Neural progenitor cell (in vitro differentiated cells): ENCODE measurements around the gene IGSF9. TPM values are rescaled to one million over a fixed set of nuclear protein-coding genes. Genes with fewer than 3 reads are reported as not detected.
"Not testable (repeated sequence)": the region's sequence is repeated elsewhere in the genome, so short reads cannot be mapped to it uniquely, and the experiment has no call there.

Source experiments
- DNase-seq: peaks from one replicate; pipeline ENCODE4 v3.0.0-alpha.2; 2016; ENCODE audit warnings: low spot score
- H2AFZ ChIP-seq: fragments of 200-600 bp; sonication (generic); replicated peaks from 2 replicates; pipeline ENCODE4 v1.6.1; 2016; ENCODE audit warnings: antibody characterized with exemption
- H3F3A ChIP-seq: fragments of 200-600 bp; sonication (generic); 2 replicates; pipeline ENCODE4 v1.6.1; 2016; ENCODE audit warnings: antibody characterized with exemption, low read depth
- H3K27ac ChIP-seq: fragments of 200-600 bp; sonication (generic); 2 replicates; pipeline ENCODE4 v1.5.1; 2016; ENCODE audit warnings: mild to moderate bottlenecking
- H3K27me3 ChIP-seq: fragments of 200-600 bp; sonication (generic); 2 replicates; pipeline ENCODE4 v1.6.1; 2016; ENCODE audit warnings: mild to moderate bottlenecking, moderate library complexity
- H3K36me3 ChIP-seq: fragments of 200-600 bp; sonication (generic); 2 replicates; pipeline ENCODE4 v1.5.1; 2016
- H3K4me1 ChIP-seq: fragments of 200-600 bp; sonication (generic); 2 replicates; pipeline ENCODE4 v1.6.1; 2016; ENCODE audit warnings: mixed run types
- H3K4me2 ChIP-seq: fragments of 200-600 bp; sonication (generic); 2 replicates; pipeline ENCODE4 v1.6.1; 2016
- H3K4me3 ChIP-seq: fragments of 200-600 bp; sonication (generic); 2 replicates; pipeline ENCODE4 v1.5.1; 2016
- H3K79me2 ChIP-seq: fragments of 200-600 bp; sonication (generic); 2 replicates; pipeline ENCODE4 v1.6.1; 2016; ENCODE audit warnings: low read depth
- H3K9ac ChIP-seq: fragments of 200-600 bp; sonication (generic); 2 replicates; pipeline ENCODE4 v1.6.1; 2016
- H3K9me3 ChIP-seq: fragments of 200-600 bp; sonication (generic); 2 replicates; pipeline ENCODE4 v1.5.1; 2016; ENCODE audit warnings: low read depth
- H4K20me1 ChIP-seq: fragments of 200-600 bp; sonication (generic); 2 replicates; pipeline ENCODE4 v1.6.1; 2016; ENCODE audit warnings: low read depth
- H3K27ac Mint-ChIP-seq: 3 replicates; pipeline ENCODE4 v1.8.0; 2021; ENCODE audit warnings: mixed read lengths
- H3K27me3 Mint-ChIP-seq: 2 replicates; pipeline ENCODE4 v1.8.0; 2022; ENCODE audit warnings: low read depth, mild to moderate bottlenecking, inconsistent platforms, moderate library complexity, mixed read lengths; ENCODE audit not compliant: insufficient read depth
- H3K36me3 Mint-ChIP-seq: 3 replicates; pipeline ENCODE4 v1.8.0; 2021; ENCODE audit warnings: mixed read lengths
- H3K4me1 Mint-ChIP-seq: 3 replicates; pipeline ENCODE4 v1.8.0; 2021; ENCODE audit warnings: mixed read lengths
- H3K4me3 Mint-ChIP-seq: 3 replicates; pipeline ENCODE4 v1.8.0; 2021; ENCODE audit warnings: mild to moderate bottlenecking, moderate library complexity, mixed read lengths
- H3K9me3 Mint-ChIP-seq: 3 replicates; pipeline ENCODE4 v1.8.0; 2020; ENCODE audit warnings: mixed read lengths
- CTCF ChIP-seq: fragments of 200-600 bp; sonication (generic); IDR thresholded peaks from 2 replicates; pipeline ENCODE4 v1.5.1; 2017; ENCODE audit warnings: antibody characterized with exemption, mild to moderate bottlenecking
- EZH2 ChIP-seq: fragments of 200-600 bp; sonication (generic); IDR thresholded peaks from 2 replicates; pipeline ENCODE4 v1.6.1; 2017; ENCODE audit warnings: antibody characterized with exemption, mild to moderate bottlenecking, moderate library complexity
- EZH2phosphoT487 ChIP-seq: fragments of 200-600 bp; sonication (generic); IDR thresholded peaks from 2 replicates; pipeline ENCODE4 v1.6.1; 2017; ENCODE audit warnings: antibody characterized with exemption
- total RNA-seq: library from RNA; depleted of rRNA; stranded (reverse); fragments of >200 nt; gene quantifications from 2 replicates; pipeline ENCODE4 v1.2.3, GENCODE V29; 2015; ENCODE audit warnings: low replicate concordance

The IGSF9 gene
- total RNA-seq, 1 donor from 2014 or later: 3.3 TPM

- H3K27me3 Mint-ChIP-seq: peaks cover 12% of the 10 kb centered on the region
- H3K36me3 Mint-ChIP-seq: no peaks in the 10 kb centered on the region
Measured at GRCh38 chr1:159902541-159902940, 42.9 kb downstream of the IGSF9 start.

DNA sequence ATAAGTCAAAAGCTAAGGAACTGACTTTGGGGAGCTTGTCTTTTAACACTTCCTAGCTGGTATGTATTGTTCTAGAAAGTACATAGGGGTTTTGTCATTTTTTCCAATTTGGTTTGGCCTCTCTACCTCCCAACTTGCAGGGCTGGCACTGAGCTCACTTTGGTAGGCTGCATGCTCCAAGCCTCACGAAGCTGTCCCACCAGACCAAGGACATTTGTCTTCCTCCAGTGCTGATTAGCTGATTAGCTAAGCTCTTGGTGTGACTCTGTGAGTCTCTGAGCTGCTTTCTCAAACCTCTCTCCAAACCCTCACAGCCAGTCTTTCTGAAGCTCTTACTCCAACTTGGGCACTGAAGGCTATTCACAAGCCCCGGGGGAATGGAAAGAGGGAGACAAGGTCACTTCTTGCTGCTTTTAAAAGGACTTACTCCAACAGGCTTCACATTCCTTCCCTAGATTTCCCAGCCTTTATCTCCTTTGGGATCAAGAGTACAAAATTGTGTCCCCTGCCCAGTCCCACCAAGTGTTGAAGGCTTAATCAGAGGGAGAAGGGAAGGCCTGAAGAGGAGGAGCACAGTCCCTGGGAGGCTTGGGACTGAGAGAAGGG, 44.6 kb downstream of the IGSF9 start:
- H3K27me3 Mint-ChIP-seq: peaks cover 14% of the 10 kb centered on the region
- Histone ChIP-seq H4K20me1 (no peaks in the 10 kb centered on the region), H3K4me1 (peaks cover 9% of the 10 kb centered on the region), H3K27ac (no peak overlapping the region), H3K4me3 (no peak overlapping the region), H2AFZ (no peak overlapping the region), H3F3A (peaks cover 14% of the 10 kb centered on the region), H3K9ac (no peak overlapping the region), H3K36me3 (no peaks in the 10 kb centered on the region), H3K4me2 (no peak overlapping the region), H3K27me3 (peaks cover 18% of the 10 kb centered on the region), H3K79me2 (no peaks in the 10 kb centered on the region), H3K9me3 (no peaks in the 10 kb centered on the region)
- TF ChIP-seq CTCF (no peak), EZH2phosphoT487 (no peak), EZH2 (no peak)
- H3K27ac Mint-ChIP-seq: peak overlapping the region; percentile 89
- no peaks in the 10 kb centered on the region for H3K36me3 Mint-ChIP-seq
- no peak for DNase-seq
- H3K9me3 Mint-ChIP-seq: peaks cover 9% of the 10 kb centered on the region
- peaks cover 19% of the 10 kb centered on the region for H3K4me1 Mint-ChIP-seq
- no peak overlapping the region for H3K4me3 Mint-ChIP-seq

More at GRCh38 chr1:159902541-159902940, 42.9 kb downstream of the IGSF9 start:
- H3K27me3 ChIP-seq: peaks cover 17% of the 10 kb centered on the region
- peaks cover 9% of the 10 kb centered on the region for H3K9me3 Mint-ChIP-seq
- no peaks in the 10 kb centered on the region for H3K36me3 ChIP-seq
- peaks cover 19% of the 10 kb centered on the region for H3K4me1 Mint-ChIP-seq
- no peaks in the 10 kb centered on the region for H3K79me2 ChIP-seq
- H3K4me3 ChIP-seq: no peak overlapping the region
- H3K4me2 ChIP-seq: no peak overlapping the region
- H3K4me1 ChIP-seq: peaks cover 9% of the 10 kb centered on the region
- H3K9me3 ChIP-seq: no peaks in the 10 kb centered on the region
- H3K27ac Mint-ChIP-seq: no peak overlapping the region
- H4K20me1 ChIP-seq: no peaks in the 10 kb centered on the region
- H3F3A ChIP-seq: peaks cover 14% of the 10 kb centered on the region
- no peak overlapping the region for H3K9ac ChIP-seq
- TF ChIP-seq EZH2phosphoT487: no peak
- no peak for TF ChIP-seq EZH2
- TF ChIP-seq CTCF: no peak
- H3K27ac ChIP-seq: no peak overlapping the region
- DNase-seq: no peak
- no peak overlapping the region for H2AFZ ChIP-seq
- no peak overlapping the region for H3K4me3 Mint-ChIP-seq

GRCh38 chr1:159900086-159900680, 45.2 kb downstream of the IGSF9 start, which contains the start of gene CFAP45:
TSS of gene CFAP45 (minus strand) at chr1:159900165. CDS start at chr1:159900098, 67 bp downstream.
- no peak within 1 kb of the TSS for H3K9ac ChIP-seq
- peak within 1 kb of the TSS; percentile 93 for H3K27ac Mint-ChIP-seq
- H3K27ac ChIP-seq: no peak within 1 kb of the TSS
- no peaks in the 10 kb centered on the region for H3K36me3 ChIP-seq
- peak within 1 kb of the TSS; percentile 87 for H2AFZ ChIP-seq
- H3K4me3 Mint-ChIP-seq: peak within 1 kb of the TSS; percentile 70
- H3K9me3 Mint-ChIP-seq: peaks cover 9% of the 10 kb centered on the region
- TF ChIP-seq EZH2phosphoT487: no peak
- TF ChIP-seq CTCF: no peak
- no peak for TF ChIP-seq EZH2
- peaks cover 9% of the 10 kb centered on the region for H3K4me1 ChIP-seq
- peak within 1 kb of the TSS; percentile 67 for H3K4me2 ChIP-seq
- no peaks in the 10 kb centered on the region for H3K36me3 Mint-ChIP-seq
- H4K20me1 ChIP-seq: no peaks in the 10 kb centered on the region
- peaks cover 14% of the 10 kb centered on the region for H3F3A ChIP-seq
- no peaks in the 10 kb centered on the region for H3K9me3 ChIP-seq
- peak within 1 kb of the TSS; percentile 25 for H3K4me3 ChIP-seq
- H3K79me2 ChIP-seq: no peaks in the 10 kb centered on the region
- peaks cover 18% of the 10 kb centered on the region for H3K27me3 ChIP-seq
- H3K27me3 Mint-ChIP-seq: peaks cover 14% of the 10 kb centered on the region
- H3K4me1 Mint-ChIP-seq: peaks cover 19% of the 10 kb centered on the region
- DNase-seq: peak; percentile 98

GRCh38 chr1:159899634-159900033, 45.8 kb downstream of the IGSF9 start:
- peaks cover 19% of the 10 kb centered on the region for H3K4me1 Mint-ChIP-seq

More at GRCh38 chr1:159899634-159900033, 45.8 kb downstream of the IGSF9 start:
- H3F3A ChIP-seq: peaks cover 14% of the 10 kb centered on the region
- not testable (repeated sequence) for H3K36me3 ChIP-seq, H4K20me1 ChIP-seq, H3K9me3 Mint-ChIP-seq, H3K9ac ChIP-seq, H3K4me1 ChIP-seq, H3K9me3 ChIP-seq, H3K36me3 Mint-ChIP-seq, H3K4me3 ChIP-seq, H2AFZ ChIP-seq, H3K79me2 ChIP-seq, H3K27ac ChIP-seq, DNase-seq
- H3K27me3 ChIP-seq: peaks cover 18% of the 10 kb centered on the region
- Mint-ChIP-seq H3K27me3 (peaks cover 14% of the 10 kb centered on the region), H3K4me3 (peak overlapping the region; percentile 33), H3K27ac (peak overlapping the region; percentile 93)
- peak overlapping the region; percentile 48 for H3K4me2 ChIP-seq
